GM12878 (cell line): ENCODE measurements around the gene NLGN1. TPM values are rescaled to one million over a fixed set of nuclear protein-coding genes. Genes with fewer than 3 reads are reported as not detected.

Experiments
- ATAC-seq: fragments of 200-7000 bp; cut with Tn5 transposase; 3 replicates; pipeline ENCODE4 v1.9.1; 2020; ENCODE audit warnings: mild to moderate bottlenecking, moderate library complexity
- BruUV-seq: library from RNA; stranded (reverse); fragments of 400-500 nt; replicated peaks from 2 replicates; lab custom pipeline; 2021; lab: Mats Ljungman, UMichigan
- CTCF ChIA-PET: fragments of 300-600 bp; sonication (Branson Sonifier 250); formaldehyde crosslinking; extraction: SDS; loops from one replicate; lab custom pipeline; 2021; ENCODE audit warnings: inconsistent platforms; lab: Yijun Ruan, JAX
- POLR2A ChIA-PET: fragments of 350-600 bp; formaldehyde crosslinking; extraction: SDS; loops from one replicate; lab custom pipeline; 2021; ENCODE audit warnings: inconsistent platforms; lab: Charles Lee
- RAD21 ChIA-PET: fragments of 300-600 bp; sonication (Branson Sonifier 250); formaldehyde crosslinking; loops from one replicate; lab custom pipeline; 2023; ENCODE audit warnings: antibody characterized with exemption; ENCODE audit not compliant: unreplicated experiment; lab: Charles Lee
- SMC1A ChIA-PET: fragments of 300-600 bp; sonication (Branson Sonifier 250); formaldehyde crosslinking; loops from one replicate; lab custom pipeline; 2023; ENCODE audit not compliant: unreplicated experiment, uncharacterized antibody; lab: Charles Lee
- DNase-seq: peaks from one replicate; pipeline ENCODE4 v3.0.0-alpha.2; 2011; ENCODE audit warnings: low read depth, low spot score
- FAIRE-seq: peaks from 3 replicates; lab custom pipeline; 2011; peaks lifted over from hg19 to GRCh38; lab: Jason Lieb, UNC
- H2AFZ ChIP-seq: 2 replicates; pipeline ENCODE4 v1.6.0; 2011; ENCODE audit warnings: low read depth, low read length, control low read depth; ENCODE audit not compliant: control insufficient read depth
- H3K27ac ChIP-seq: 2 replicates; pipeline ENCODE4 v1.5.1; 2011; ENCODE audit warnings: control low read depth; ENCODE audit not compliant: control insufficient read depth, insufficient read depth
- H3K27me3 ChIP-seq, 2 experiments: replicated peaks in 1 of 2; 2 replicates each; pipeline versions ENCODE4 v1.6.0 to v1.6.1; 2011; ENCODE audit warnings: low read length in 1 of 2; ENCODE audit not compliant: control insufficient read depth in 2 of 2, insufficient read depth in 2 of 2
- H3K36me3 ChIP-seq, 2 experiments: 2 replicates each; pipeline ENCODE4 v1.5.1; 2011; ENCODE audit warnings: low read length in 1 of 2; ENCODE audit not compliant: control insufficient read depth in 2 of 2, insufficient read depth in 2 of 2
- H3K4me1 ChIP-seq: 2 replicates; pipeline ENCODE4 v1.6.1; 2011; ENCODE audit warnings: mild to moderate bottlenecking, low read length, moderate library complexity, mixed read lengths; ENCODE audit not compliant: control insufficient read depth, insufficient read depth
- H3K4me2 ChIP-seq: 2 replicates; pipeline ENCODE4 v1.6.0; 2011; ENCODE audit warnings: control low read depth; ENCODE audit not compliant: control insufficient read depth, insufficient read depth
- H3K4me3 ChIP-seq: fragments of 200-600 bp; sonication (generic); 2 replicates; pipeline ENCODE4 v1.5.1; 2016
- H3K79me2 ChIP-seq: 2 replicates; pipeline ENCODE4 v1.6.0; 2011; ENCODE audit warnings: low read length; ENCODE audit not compliant: control insufficient read depth, insufficient read depth
- H3K9ac ChIP-seq: 2 replicates; pipeline ENCODE4 v1.8.0; 2011; ENCODE audit warnings: low read length, control low read depth, mixed read lengths; ENCODE audit not compliant: control insufficient read depth, insufficient read depth
- H3K9me3 ChIP-seq: replicated peaks from 3 replicates; pipeline ENCODE4 v1.5.1; 2011; ENCODE audit warnings: mild to moderate bottlenecking, low read length; ENCODE audit not compliant: control insufficient read depth, insufficient read depth
- H4K20me1 ChIP-seq: 2 replicates; pipeline ENCODE4 v1.6.0; 2011; ENCODE audit not compliant: control insufficient read depth, insufficient read depth
- CBX5 ChIP-seq: sonication (generic); IDR thresholded peaks from 2 replicates; pipeline ENCODE4 v1.6.1; 2016; ENCODE audit warnings: low read depth, moderate library complexity, mild to moderate bottlenecking, inconsistent platforms
- FOS ChIP-seq: IDR thresholded peaks from 3 replicates; pipeline ENCODE4 v1.6.1; 2011; ENCODE audit warnings: borderline replicate concordance; ENCODE audit not compliant: insufficient read length; ENCODE audit errors: extremely low read depth
- GABPA ChIP-seq: IDR thresholded peaks from 2 replicates; pipeline ENCODE4 v1.6.1; 2014; ENCODE audit warnings: antibody characterized with exemption, low read depth, mild to moderate bottlenecking, inconsistent platforms
- HCFC1 ChIP-seq: fragments of 150-350 bp; IDR thresholded peaks from 2 replicates; pipeline ENCODE4 v1.6.1; 2014; ENCODE audit warnings: low read length
- MXI1 ChIP-seq: fragments of 150-350 bp; IDR thresholded peaks from 2 replicates; pipeline ENCODE4 v1.6.1; 2011; ENCODE audit warnings: low read depth, mild to moderate bottlenecking, inconsistent platforms, low read length, improper control_type of control experiment
- NFYB ChIP-seq: IDR thresholded peaks from 2 replicates; pipeline ENCODE4 v1.6.1; 2011; ENCODE audit warnings: low read depth, mild to moderate bottlenecking, low read length, improper control_type of control experiment, moderate library complexity; ENCODE audit not compliant: insufficient read depth
- SRF ChIP-seq, 2 experiments: IDR thresholded peaks; 2 replicates each; pipeline ENCODE4 v1.6.1; 2011; ENCODE audit warnings: low read depth in 2 of 2, low read length in 2 of 2, mild to moderate bottlenecking in 1 of 2, moderate library complexity in 1 of 2
- TCF3 ChIP-seq: IDR thresholded peaks from 2 replicates; pipeline ENCODE4 v1.6.1; 2012; ENCODE audit warnings: low read depth, mild to moderate bottlenecking, low read length, borderline replicate concordance; ENCODE audit not compliant: insufficient read depth
- ZBTB33 ChIP-seq: fragments of 450-650 bp; IDR thresholded peaks from 2 replicates; pipeline ENCODE4 v1.6.1; 2017; ENCODE audit warnings: mild to moderate bottlenecking
- WGBS: methylation state at CpG from one replicate; pipeline ENCODE4 v1.1.6; 2016; ENCODE audit warnings: low lambda C conversion rate; ENCODE audit not compliant: insufficient replicate concordance, insufficient coverage; ENCODE audit errors: missing lambda C conversion rate; 5-methylcytosine and 5-hydroxymethylcytosine counted together
- in situ Hi-C: fragments of 300-500 bp; cut with MboI; formaldehyde crosslinking; loops from 9 replicates; pipeline ENCODE4 v1.14.3; 2018; ENCODE audit warnings: mixed read lengths
- intact Hi-C: fragments of 100-400 bp; cut with micrococcal nuclease; formaldehyde crosslinking; loops from one replicate; pipeline ENCODE4 v1.14.2; 2022; ENCODE audit not compliant: unreplicated experiment
- polyA plus RNA-seq, 11 experiments: library from polyadenylated mRNA; depleted of rRNA in 4 of 11; unstranded in 6 of 11; stranded (reverse) in 5 of 11; fragments of >200 nt; fragmentation: Nextera tagmentation in 4 of 11; fragmentation: Illumina TruSeq in 1 of 11; extraction: Ambion mirVana in 4 of 11; extraction: Trizol in 1 of 11; gene quantifications; 1 replicate in 1 of 11; 2 replicates in 10 of 11; pipeline versions ENCODE4 v1.2.1 to v1.2.3, GENCODE V29; 2011 to 2016; ENCODE audit warnings: inconsistent platforms in 2 of 11, missing spikeins in 2 of 11, low read depth in 1 of 11
- total RNA-seq, 4 experiments: library from RNA; depleted of rRNA in 3 of 4; stranded (reverse); fragments of >200 nt in 3 of 4; fragmentation: Illumina TruSeq in 1 of 4; extraction: Trizol in 1 of 4; gene quantifications; 2 replicates each; pipeline versions ENCODE4 v1.2.1 to v1.2.3, GENCODE V29; 2013 to 2021
- TF ChIP-seq, protein P1 (sequence below): fragments of 450-650 bp; formaldehyde crosslinking; IDR thresholded peaks from 2 replicates; pipeline ENCODE4 v1.5.0; 2022; ENCODE audit warnings: mild to moderate bottlenecking, missing genetic modification characterization
- TF ChIP-seq, protein P2 (sequence below): fragments of 450-650 bp; IDR thresholded peaks from 2 replicates; pipeline ENCODE4 v1.6.1; 2017; ENCODE audit warnings: mild to moderate bottlenecking, moderate library complexity
- TF ChIP-seq, protein P3 (sequence below): fragments of 450-650 bp; IDR thresholded peaks from 2 replicates; pipeline ENCODE4 v1.6.1; 2017; ENCODE audit warnings: antibody characterized with exemption, mild to moderate bottlenecking, moderate library complexity

NLGN1 gene
- total and polyA plus RNA-seq, 10 of the 15 experiments (the other 5 are each of a cell fraction or from before 2014, with no cell fraction given) = not detected

- H4K20me1 ChIP-seq = no peaks in the 10 kb centered on the region
- no peak for TF ChIP-seq HCFC1
- no peak for TF ChIP-seq ZBTB33
- TF ChIP-seq MXI1 = no peak
- no peak for TF ChIP-seq TCF3
- no peak for TF ChIP-seq CBX5
- no peak for TF ChIP-seq NFYB
- TF ChIP-seq FOS = no peak
- no peak for TF ChIP-seq SRF (IDR thresholded peaks at IDR 0.05; ENCODE audit: low read depth in 2 of 2, low read length in 2 of 2)
- TF ChIP-seq, protein P1, sequence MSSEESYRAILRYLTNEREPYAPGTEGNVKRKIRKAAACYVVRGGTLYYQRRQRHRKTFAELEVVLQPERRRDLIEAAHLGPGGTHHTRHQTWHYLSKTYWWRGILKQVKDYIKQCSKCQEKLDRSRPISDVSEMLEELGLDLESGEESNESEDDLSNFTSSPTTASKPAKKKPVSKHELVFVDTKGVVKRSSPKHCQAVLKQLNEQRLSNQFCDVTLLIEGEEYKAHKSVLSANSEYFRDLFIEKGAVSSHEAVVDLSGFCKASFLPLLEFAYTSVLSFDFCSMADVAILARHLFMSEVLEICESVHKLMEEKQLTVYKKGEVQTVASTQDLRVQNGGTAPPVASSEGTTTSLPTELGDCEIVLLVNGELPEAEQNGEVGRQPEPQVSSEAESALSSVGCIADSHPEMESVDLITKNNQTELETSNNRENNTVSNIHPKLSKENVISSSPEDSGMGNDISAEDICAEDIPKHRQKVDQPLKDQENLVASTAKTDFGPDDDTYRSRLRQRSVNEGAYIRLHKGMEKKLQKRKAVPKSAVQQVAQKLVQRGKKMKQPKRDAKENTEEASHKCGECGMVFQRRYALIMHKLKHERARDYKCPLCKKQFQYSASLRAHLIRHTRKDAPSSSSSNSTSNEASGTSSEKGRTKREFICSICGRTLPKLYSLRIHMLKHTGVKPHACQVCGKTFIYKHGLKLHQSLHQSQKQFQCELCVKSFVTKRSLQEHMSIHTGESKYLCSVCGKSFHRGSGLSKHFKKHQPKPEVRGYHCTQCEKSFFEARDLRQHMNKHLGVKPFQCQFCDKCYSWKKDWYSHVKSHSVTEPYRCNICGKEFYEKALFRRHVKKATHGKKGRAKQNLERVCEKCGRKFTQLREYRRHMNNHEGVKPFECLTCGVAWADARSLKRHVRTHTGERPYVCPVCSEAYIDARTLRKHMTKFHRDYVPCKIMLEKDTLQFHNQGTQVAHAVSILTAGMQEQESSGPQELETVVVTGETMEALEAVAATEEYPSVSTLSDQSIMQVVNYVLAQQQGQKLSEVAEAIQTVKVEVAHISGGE = no peak
- TF ChIP-seq GABPA = no peak
- TF ChIP-seq, protein P2, sequence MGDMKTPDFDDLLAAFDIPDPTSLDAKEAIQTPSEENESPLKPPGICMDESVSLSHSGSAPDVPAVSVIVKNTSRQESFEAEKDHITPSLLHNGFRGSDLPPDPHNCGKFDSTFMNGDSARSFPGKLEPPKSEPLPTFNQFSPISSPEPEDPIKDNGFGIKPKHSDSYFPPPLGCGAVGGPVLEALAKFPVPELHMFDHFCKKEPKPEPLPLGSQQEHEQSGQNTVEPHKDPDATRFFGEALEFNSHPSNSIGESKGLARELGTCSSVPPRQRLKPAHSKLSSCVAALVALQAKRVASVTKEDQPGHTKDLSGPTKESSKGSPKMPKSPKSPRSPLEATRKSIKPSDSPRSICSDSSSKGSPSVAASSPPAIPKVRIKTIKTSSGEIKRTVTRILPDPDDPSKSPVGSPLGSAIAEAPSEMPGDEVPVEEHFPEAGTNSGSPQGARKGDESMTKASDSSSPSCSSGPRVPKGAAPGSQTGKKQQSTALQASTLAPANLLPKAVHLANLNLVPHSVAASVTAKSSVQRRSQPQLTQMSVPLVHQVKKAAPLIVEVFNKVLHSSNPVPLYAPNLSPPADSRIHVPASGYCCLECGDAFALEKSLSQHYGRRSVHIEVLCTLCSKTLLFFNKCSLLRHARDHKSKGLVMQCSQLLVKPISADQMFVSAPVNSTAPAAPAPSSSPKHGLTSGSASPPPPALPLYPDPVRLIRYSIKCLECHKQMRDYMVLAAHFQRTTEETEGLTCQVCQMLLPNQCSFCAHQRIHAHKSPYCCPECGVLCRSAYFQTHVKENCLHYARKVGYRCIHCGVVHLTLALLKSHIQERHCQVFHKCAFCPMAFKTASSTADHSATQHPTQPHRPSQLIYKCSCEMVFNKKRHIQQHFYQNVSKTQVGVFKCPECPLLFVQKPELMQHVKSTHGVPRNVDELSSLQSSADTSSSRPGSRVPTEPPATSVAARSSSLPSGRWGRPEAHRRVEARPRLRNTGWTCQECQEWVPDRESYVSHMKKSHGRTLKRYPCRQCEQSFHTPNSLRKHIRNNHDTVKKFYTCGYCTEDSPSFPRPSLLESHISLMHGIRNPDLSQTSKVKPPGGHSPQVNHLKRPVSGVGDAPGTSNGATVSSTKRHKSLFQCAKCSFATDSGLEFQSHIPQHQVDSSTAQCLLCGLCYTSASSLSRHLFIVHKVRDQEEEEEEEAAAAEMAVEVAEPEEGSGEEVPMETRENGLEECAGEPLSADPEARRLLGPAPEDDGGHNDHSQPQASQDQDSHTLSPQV = no peak
- TF ChIP-seq, protein P3, sequence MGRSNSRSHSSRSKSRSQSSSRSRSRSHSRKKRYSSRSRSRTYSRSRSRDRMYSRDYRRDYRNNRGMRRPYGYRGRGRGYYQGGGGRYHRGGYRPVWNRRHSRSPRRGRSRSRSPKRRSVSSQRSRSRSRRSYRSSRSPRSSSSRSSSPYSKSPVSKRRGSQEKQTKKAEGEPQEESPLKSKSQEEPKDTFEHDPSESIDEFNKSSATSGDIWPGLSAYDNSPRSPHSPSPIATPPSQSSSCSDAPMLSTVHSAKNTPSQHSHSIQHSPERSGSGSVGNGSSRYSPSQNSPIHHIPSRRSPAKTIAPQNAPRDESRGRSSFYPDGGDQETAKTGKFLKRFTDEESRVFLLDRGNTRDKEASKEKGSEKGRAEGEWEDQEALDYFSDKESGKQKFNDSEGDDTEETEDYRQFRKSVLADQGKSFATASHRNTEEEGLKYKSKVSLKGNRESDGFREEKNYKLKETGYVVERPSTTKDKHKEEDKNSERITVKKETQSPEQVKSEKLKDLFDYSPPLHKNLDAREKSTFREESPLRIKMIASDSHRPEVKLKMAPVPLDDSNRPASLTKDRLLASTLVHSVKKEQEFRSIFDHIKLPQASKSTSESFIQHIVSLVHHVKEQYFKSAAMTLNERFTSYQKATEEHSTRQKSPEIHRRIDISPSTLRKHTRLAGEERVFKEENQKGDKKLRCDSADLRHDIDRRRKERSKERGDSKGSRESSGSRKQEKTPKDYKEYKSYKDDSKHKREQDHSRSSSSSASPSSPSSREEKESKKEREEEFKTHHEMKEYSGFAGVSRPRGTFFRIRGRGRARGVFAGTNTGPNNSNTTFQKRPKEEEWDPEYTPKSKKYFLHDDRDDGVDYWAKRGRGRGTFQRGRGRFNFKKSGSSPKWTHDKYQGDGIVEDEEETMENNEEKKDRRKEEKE = no peak
- TF ChIP-seq, all 136 proteins: peak for 0
- ChIA-PET POLR2A (no interaction called here), CTCF (no interaction called here), SMC1A (no interaction called here), RAD21 (no interaction called here)
- Histone ChIP-seq H3K79me2 (no peaks in the 10 kb centered on the region), H2AFZ (no peak overlapping the region), H3K9me3 (no peaks in the 10 kb centered on the region), H3K4me1 (no peaks in the 10 kb centered on the region), H3K27me3 (no peaks in the 10 kb centered on the region), H3K36me3 (no peaks in the 10 kb centered on the region), H3K4me2 (no peak overlapping the region), H3K4me3 (no peak overlapping the region), H3K27ac (no peak overlapping the region), H3K9ac (no peak overlapping the region)
- in situ Hi-C loops = no loop called here
- 4% methylated on average over 1 of the region's 1 CpG for WGBS
- BruUV-seq = no TSS peak
- ATAC-seq (no peak), DNase-seq (no peak), FAIRE-seq (no peak)
- intact Hi-C loops = no loop called here
Observed at GRCh38 chr3:173825730-173826129, 428.2 kb downstream of the NLGN1 start.
